HEK293T (cell line): ENCODE measurements around the gene FNDC11.

ENCODE experiments used
- CTCF ChIA-PET: fragments of 350-600 bp; formaldehyde crosslinking; extraction: SDS; loops from one replicate; lab custom pipeline; 2021; ENCODE audit warnings: antibody characterized with exemption, inconsistent platforms; lab: Yijun Ruan, JAX
- POLR2A ChIA-PET: fragments of 350-600 bp; formaldehyde crosslinking; extraction: SDS; loops from one replicate; lab custom pipeline; 2020; ENCODE audit warnings: antibody characterized with exemption, inconsistent platforms; lab: Yijun Ruan, JAX
- DNase-seq: peaks from one replicate; pipeline ENCODE4 v3.0.0; 2012; ENCODE audit warnings: mixed read lengths; ENCODE audit errors: extremely low spot score
- ARNT ChIP-seq: fragments of 450-650 bp; IDR thresholded peaks from 2 replicates; pipeline ENCODE4 v1.6.1; 2017; ENCODE audit warnings: mild to moderate bottlenecking
- BHLHE40 ChIP-seq: fragments of 450-650 bp; IDR thresholded peaks from 2 replicates; pipeline ENCODE4 v1.6.1; 2016; ENCODE audit warnings: mild to moderate bottlenecking, moderate library complexity, borderline replicate concordance
- CTBP1 ChIP-seq: fragments of 450-650 bp; IDR thresholded peaks from 2 replicates; pipeline ENCODE4 v1.6.1; 2016; ENCODE audit warnings: borderline replicate concordance
- ELF4 ChIP-seq: fragments of 450-650 bp; IDR thresholded peaks from 2 replicates; pipeline ENCODE4 v1.6.1; 2017; ENCODE audit warnings: antibody characterized with exemption
- FOXA1 ChIP-seq: fragments of 450-650 bp; IDR thresholded peaks from 2 replicates; pipeline ENCODE4 v1.6.1; 2016; ENCODE audit warnings: mild to moderate bottlenecking
- FOXK2 ChIP-seq: fragments of 450-650 bp; IDR thresholded peaks from 2 replicates; pipeline ENCODE4 v1.6.1; 2016; ENCODE audit warnings: mild to moderate bottlenecking
- FOXM1 ChIP-seq: fragments of 450-650 bp; IDR thresholded peaks from 2 replicates; pipeline ENCODE4 v1.6.1; 2017; ENCODE audit warnings: mild to moderate bottlenecking, borderline replicate concordance
- HDGF ChIP-seq: fragments of 450-650 bp; IDR thresholded peaks from 2 replicates; pipeline ENCODE4 v1.6.1; 2017; ENCODE audit warnings: antibody characterized with exemption, borderline replicate concordance
- L3MBTL2 ChIP-seq: fragments of 450-650 bp; conservative IDR thresholded peaks from 2 replicates; pipeline ENCODE4 v1.6.1; 2016; ENCODE audit warnings: mild to moderate bottlenecking
- LEF1 ChIP-seq: fragments of 450-650 bp; IDR thresholded peaks from 2 replicates; pipeline ENCODE4 v1.6.1; 2017; ENCODE audit warnings: mild to moderate bottlenecking, borderline replicate concordance
- NFRKB ChIP-seq: fragments of 450-650 bp; IDR thresholded peaks from 2 replicates; pipeline ENCODE4 v1.6.1; 2016; ENCODE audit warnings: mild to moderate bottlenecking, moderate library complexity
- SP1 ChIP-seq: fragments of 450-650 bp; IDR thresholded peaks from 2 replicates; pipeline ENCODE4 v1.6.1; 2017
- SUZ12 ChIP-seq: fragments of 450-650 bp; IDR thresholded peaks from 2 replicates; pipeline ENCODE4 v1.6.1; 2016; ENCODE audit warnings: mild to moderate bottlenecking
- TARDBP ChIP-seq: fragments of 450-650 bp; IDR thresholded peaks from 2 replicates; pipeline ENCODE4 v1.6.1; 2016
- ZNF384 ChIP-seq: fragments of 450-650 bp; IDR thresholded peaks from 2 replicates; pipeline ENCODE4 v1.6.1; 2016
- TF ChIP-seq, protein P1 (sequence below): fragments of 450-650 bp; IDR thresholded peaks from 2 replicates; pipeline ENCODE4 v1.6.1; 2016

FNDC11 gene

DNA sequence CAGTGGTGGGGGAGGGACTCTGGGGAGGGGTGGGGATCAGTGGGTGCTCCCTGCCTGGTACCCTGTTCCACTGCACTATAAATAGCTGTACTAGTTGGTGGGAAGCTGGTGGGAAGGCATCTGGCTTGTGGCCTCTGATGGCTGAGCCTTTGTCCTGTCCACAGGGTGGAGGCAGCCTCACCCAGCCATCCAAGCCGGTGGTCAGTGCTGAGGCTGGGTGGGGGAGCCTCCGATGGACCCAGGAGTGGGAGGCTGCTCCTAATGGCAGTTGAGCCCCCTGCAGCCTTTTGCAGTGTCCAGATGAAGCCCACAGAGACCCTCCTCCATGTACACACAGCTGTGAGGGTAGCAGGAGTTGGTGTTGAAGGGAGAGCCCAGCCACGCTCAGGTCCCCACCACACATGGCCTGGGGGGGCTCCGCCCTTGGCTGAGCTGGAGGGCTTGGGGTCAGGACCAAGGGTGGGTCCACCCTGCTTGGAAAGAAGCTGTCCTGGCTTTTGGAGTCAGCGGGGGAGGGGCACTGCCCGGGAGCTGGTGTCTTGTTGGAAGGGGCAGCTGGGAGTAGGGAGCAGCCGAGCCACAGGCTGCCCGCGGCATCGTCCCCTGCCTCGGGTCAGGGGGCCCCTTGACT, 30.9 kb upstream of the FNDC11 start:
- TF ChIP-seq FOXK2 (no peak), ARNT (no peak), ELF4 (no peak), CTBP1 (no peak), FOXA1 (no peak), ZNF384 (no peak), HDGF (no peak), L3MBTL2 (no peak), TARDBP (no peak), LEF1 (no peak), NFRKB (no peak), SUZ12 (no peak), SP1 (no peak)
- TF ChIP-seq, protein P1, sequence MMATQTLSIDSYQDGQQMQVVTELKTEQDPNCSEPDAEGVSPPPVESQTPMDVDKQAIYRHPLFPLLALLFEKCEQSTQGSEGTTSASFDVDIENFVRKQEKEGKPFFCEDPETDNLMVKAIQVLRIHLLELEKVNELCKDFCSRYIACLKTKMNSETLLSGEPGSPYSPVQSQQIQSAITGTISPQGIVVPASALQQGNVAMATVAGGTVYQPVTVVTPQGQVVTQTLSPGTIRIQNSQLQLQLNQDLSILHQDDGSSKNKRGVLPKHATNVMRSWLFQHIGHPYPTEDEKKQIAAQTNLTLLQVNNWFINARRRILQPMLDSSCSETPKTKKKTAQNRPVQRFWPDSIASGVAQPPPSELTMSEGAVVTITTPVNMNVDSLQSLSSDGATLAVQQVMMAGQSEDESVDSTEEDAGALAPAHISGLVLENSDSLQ: no peak
- CTCF ChIA-PET: no interaction called here
- no peak for DNase-seq
- POLR2A ChIA-PET: interaction anchor here (0.8 to 3.0 kb wide), 6 partner anchors 13 to 104 kb away, joined by 3 to 26 read pairs (median 3); partner anchors contain the start of genes GMEB2 and HELZ2

DNA sequence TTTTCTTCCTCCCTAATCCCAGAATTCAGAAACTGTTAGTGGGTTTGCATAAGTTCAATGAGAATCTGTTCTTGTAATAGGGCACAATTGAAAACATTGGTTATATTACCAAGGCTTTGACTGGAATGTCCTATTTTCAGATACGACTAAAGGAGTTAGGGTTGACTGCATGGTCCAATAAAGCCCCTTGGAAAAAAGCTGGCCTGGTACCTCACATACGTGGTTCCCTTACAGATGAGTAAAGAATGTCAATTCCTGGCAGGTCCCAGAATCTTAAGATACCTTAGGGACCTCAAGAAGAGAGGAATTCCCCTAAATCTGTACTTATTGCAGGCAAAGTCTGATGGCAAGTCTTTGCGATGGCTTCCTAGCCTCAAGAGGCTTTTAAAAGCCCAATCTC, 28.8 kb upstream of the FNDC11 start:
- DNase-seq: no peak
- POLR2A ChIA-PET: no interaction called here
- no peak for TF ChIP-seq FOXM1
- CTCF ChIA-PET: no interaction called here

DNA sequence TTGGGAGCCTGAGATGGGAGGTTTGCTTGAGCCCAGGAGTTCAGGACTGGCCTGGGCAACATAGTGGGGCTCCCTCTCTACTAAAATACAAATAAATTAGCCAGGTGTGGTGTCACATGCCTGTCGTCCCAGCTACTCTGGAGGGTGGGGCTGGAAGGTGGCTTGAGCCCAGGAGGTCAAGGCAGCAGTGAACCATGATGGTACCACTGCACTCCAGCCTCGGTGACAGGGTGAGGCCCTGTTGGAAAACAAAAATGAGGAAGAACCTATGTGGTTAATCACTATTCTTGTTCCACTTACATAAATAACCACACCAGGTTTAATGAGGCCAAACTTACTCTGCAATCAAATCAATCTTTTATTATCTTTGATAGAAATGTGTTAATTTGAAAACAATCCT, 28.0 kb upstream of the FNDC11 start:
- no peak for TF ChIP-seq BHLHE40
- no peak for TF ChIP-seq CTBP1
- TF ChIP-seq FOXM1: no peak
- no peak for TF ChIP-seq ZNF384
- TF ChIP-seq L3MBTL2: no peak
- TF ChIP-seq FOXK2: no peak
- TF ChIP-seq ELF4: no peak
- TF ChIP-seq TARDBP: no peak
- ChIA-PET POLR2A (no interaction called here), CTCF (no interaction called here)
- DNase-seq: no peak

DNA sequence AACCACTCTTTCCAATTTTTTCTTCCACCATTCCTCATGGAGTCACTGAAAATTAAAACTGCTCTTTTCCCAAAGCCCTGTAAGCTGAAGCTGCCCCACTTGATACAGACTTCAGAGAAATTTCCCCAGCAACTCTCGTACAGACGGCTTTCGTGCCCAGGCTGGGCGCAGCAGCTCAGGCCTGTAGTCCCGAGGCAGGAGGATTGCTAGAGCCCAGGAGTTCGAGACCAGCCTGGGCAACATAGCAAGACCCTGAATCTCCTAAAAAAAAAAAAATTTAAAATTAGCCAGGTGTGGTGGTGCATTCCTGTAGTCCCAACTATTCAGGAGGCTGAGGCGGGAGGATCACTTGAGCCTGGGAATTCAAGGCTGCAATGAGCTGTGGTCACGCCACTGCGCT, 26.8 kb upstream of the FNDC11 start:
- TF ChIP-seq ELF4: no peak
- no peak for TF ChIP-seq ZNF384
- no peak for TF ChIP-seq CTBP1
- TF ChIP-seq L3MBTL2: no peak
- TF ChIP-seq SP1: no peak
- no peak for TF ChIP-seq FOXM1
- ChIA-PET POLR2A (no interaction called here), CTCF (no interaction called here)
- no peak for DNase-seq

DNA sequence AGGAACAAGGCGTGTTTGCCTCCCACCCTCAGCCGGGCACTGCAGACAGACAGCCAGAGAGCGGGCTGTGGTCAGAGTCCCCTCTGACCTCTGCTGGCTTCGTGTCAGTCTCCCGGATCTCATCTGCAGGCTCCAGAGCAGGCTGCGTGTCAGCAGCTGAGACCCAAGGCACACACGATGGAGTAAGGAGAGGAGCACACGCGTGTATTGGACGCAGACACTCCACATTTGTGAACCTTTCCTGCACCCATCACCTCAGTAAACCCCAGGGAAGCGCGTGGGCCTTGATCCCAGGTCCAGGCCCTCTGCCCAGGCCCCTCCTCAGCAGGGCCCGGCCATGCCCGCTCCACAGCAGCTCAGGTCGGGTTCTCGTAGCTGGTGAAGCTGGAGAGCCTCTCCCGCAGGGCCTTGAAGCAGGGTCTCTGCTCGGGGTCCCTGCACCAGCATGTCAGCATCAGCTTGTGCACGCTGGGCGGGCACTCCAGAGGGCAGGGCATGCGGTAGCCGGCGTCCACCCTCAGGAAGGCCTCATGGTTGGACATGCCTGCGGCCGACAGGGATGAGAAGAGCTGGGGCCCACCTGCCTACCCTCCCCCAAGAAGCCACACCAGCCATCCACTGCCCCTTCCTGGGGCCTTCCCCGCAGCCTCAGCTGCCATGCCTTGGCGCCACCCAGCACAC, 24.6 kb upstream of the FNDC11 start:
- DNase-seq: no peak
- TF ChIP-seq HDGF (no peak), TARDBP (no peak), SP1 (no peak), FOXK2 (no peak), BHLHE40 (no peak), ZNF384 (no peak), ARNT (no peak), SUZ12 (no peak), FOXA1 (no peak), LEF1 (no peak), CTBP1 (no peak), FOXM1 (no peak), ELF4 (no peak), L3MBTL2 (no peak), NFRKB (no peak)
- TF ChIP-seq, protein P1: no peak
- ChIA-PET POLR2A (no interaction called here), CTCF (no interaction called here)

DNA sequence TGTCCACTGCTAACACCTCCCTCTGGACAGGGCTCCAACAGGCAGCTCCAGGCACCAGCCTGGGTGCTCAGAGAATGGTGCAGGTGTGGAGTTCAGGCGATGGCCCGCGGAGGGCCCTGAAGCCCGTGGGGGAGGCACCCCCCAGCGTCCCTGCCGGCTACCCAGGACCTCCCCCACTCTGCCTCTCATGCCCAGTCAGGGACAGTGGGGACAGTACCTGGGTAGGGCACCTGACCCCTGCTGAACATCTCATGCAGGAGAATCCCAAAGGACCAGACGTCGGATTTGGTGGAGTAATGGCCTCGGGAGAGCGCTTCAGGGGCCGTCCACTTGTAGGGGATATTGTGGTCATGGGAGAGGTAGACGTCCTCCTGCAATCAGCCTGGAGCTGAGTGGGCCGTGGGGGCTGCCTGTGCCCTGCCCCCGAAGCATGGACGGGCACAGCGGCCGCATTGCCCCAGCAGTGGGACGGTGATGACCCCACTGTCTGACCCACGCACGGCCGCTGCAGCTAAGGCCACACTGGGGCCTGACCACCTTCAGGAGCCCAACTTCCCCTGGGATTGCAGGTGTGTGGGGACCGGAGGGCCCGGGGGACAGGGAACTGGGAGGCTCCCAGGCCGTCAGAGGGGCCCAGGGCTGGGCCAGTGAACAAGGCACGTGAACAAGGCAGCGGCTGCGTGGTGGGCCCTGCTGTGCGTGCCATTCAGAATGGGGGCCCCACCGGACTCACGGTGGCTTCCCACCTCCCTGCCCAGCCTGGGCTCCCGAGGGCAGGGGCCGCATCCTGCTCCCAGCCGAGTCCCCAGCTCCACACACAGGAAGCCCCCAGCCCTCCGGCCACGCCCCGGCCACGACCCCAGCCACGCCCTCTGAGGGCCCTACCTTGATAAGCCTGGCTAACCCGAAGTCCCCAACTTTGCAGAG, 23.8 kb upstream of the FNDC11 start:
- TF ChIP-seq ELF4: no peak
- no peak for TF ChIP-seq CTBP1
- TF ChIP-seq HDGF: no peak
- TF ChIP-seq FOXA1: no peak
- no peak for TF ChIP-seq BHLHE40
- TF ChIP-seq, protein P1: no peak
- POLR2A ChIA-PET: interaction anchor here (2.0 kb wide), 1 partner anchor 10 kb away, joined by 8 read pairs; the partner anchor contains the start of gene PPDPF
- no peak for DNase-seq
- CTCF ChIA-PET: no interaction called here
